GM21737 (cell line): ENCODE measurements around the gene SOX6.
"Not testable (repeated sequence)": the region's sequence is repeated elsewhere in the genome, so short reads cannot be mapped to it uniquely, and the experiment has no call there.

Source experiments
- ATAC-seq: cut with Tn5 transposase; IDR thresholded peaks from one replicate; pipeline ENCODE4 v1.9.1; 2021; ENCODE audit warnings: mild to moderate bottlenecking, moderate library complexity; ENCODE audit not compliant: unreplicated experiment

The SOX6 gene

DNA sequence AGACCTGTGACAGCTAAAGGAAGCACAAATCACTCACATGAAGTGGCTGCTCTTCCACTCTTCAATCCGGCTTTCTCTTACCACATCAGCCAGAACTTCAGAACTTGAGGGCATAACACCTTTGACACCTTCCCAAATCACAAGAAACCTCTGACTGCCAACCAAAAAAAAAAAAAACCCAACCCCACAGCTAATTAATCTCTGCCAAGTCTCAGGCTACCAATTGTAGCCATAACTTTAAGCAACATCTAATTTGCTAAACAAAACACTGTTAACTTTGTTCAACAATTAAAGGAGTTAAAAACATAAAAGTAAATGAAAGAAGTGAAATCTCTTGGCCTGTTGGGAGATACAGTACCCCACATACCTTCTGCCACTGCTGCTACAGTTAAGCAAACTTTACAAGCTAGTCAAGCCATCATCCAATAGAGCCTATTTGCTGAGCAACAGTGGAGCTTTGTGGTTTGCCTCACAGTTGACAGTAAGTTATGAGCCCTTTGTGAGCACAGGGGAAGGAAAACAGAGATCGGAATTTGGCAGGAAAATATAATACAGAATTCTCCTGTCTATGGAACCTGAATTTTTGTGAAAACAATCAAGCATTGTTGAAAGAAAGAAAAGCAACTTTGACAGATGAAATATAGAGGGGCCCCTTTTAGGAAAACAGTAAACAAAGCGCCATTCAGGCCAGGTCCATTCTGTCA, at the start of gene SOX6:
Gene SOX6, minus strand, starts transcription at position 490 of the 704 bp plus-strand sequence. CDS start 15,298 bp downstream, outside the sequence.
- ATAC-seq: no peak

DNA sequence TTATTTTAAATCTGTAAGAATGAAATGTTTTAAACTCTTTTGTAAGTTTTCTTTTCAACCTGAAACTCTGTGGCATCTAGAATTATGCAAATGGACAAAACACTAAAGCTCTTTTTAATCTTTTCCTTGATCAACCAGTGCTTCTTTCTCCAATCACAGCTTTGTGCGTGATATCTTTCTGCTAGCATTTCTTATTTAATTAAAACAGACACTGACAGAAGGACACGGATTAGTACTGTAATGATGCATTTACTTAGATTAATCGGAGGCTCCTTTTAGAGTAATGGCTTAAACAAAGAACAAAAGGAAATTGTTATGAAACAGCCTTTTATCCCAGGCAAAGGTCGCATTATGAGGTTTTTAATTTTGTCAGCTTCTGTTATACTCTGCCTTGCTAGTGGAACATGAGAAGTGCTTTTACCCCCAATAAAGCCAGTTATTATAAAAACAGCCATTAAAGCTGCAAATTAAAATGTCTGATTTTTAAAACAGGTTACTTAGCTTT, 48.5 kb upstream of the SOX6 start:
- ATAC-seq: no peak

DNA sequence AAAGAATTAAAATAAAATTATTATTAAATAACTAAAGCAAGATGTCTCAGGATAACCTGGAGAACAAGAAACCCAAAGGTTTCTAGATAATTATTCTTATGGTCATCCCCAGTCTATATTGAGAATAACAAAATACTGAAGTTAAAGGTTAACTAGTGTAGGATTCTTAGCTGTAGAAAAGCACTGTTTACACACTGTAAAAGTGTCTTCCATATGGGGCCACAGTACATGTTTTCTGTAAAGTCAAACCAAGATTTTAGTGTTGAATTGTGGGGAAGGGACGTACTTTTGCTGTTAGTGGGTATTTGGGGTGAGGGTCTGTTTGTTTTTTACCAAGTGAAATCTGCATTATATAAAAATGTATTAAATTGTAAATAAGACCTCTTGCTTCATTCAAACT, 47.5 kb upstream of the SOX6 start:
- ATAC-seq: no peak

GRCh38 chr11:16403448-16403803, 47.1 kb upstream of the SOX6 start:
- ATAC-seq: no peak

- ATAC-seq: no peak
Measured at GRCh38 chr11:16402654-16403447, 46.5 kb upstream of the SOX6 start.

- no peak for ATAC-seq
Measured at GRCh38 chr11:16397390-16397789, 41.0 kb upstream of the SOX6 start.

GRCh38 chr11:16395601-16396000, 39.3 kb upstream of the SOX6 start:
- no peak for ATAC-seq

- ATAC-seq: no peak
Measured at GRCh38 chr11:16394947-16395346, 38.6 kb upstream of the SOX6 start.

DNA sequence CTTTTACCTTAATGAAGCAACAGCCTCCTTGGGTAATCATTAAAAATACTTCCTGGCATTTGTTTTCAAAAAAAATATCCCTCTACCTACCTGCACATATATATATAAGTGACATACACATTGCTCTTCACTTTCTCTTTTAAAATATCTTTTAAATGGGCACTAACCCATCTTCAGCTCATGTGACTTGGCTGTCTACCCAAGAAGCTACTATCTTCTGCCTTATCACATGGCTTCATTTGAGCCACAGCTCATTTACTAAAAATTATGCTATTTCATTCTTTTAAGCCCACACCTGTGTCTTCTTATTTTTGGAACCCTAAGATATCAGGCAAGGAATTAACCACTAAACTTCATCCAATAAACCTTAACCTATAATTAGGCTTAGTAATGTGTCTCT, 37.0 kb upstream of the SOX6 start:
- ATAC-seq: no peak

- no peak for ATAC-seq
Measured at GRCh38 chr11:16392616-16393015, 36.3 kb upstream of the SOX6 start.

GRCh38 chr11:16390826-16391225, 34.5 kb upstream of the SOX6 start:
- not testable (repeated sequence) for ATAC-seq

GRCh38 chr11:16385099-16385498, 28.8 kb upstream of the SOX6 start:
- ATAC-seq: no peak

- ATAC-seq: no peak
Measured at GRCh38 chr11:16382638-16383380, 26.5 kb upstream of the SOX6 start.

DNA sequence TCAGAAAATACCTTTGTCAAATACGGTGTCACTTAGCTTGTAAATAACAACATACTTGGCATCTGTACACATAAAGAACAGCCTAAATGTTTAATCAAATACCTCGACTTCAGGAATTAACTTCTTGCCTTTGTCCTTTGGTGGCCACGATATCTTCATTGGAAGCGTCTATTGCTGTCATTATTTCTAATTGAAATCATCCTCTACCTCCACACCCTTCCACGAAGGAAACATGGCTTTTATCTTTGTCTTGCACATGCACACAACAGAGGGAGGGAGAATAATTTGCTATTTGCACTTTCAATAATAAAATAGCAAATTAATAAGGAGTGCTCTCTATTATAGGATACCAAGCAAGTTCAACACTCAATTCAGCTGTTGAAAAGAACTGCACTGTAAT, 25.8 kb upstream of the SOX6 start:
- no peak for ATAC-seq

GRCh38 chr11:16380941-16381568, 24.7 kb upstream of the SOX6 start:
- no peak for ATAC-seq

DNA sequence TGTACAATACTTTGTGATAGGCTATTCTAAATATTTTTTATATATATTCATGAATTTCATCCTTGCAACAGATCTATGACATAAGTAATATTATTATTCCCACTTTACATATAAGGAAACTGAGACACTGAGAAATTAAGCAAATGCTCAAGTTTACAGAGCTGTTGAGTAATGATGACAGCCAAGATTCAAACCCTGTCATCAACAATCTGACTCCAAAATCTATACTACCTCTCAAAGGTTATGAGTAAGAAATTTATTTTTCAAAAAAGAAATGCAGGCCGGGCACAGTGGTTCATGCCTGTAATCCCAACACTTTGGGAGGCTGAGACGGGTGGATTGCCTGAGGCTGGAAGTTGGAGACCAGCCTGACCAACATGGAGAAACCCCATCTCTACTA, 22.6 kb upstream of the SOX6 start:
- no peak for ATAC-seq

DNA sequence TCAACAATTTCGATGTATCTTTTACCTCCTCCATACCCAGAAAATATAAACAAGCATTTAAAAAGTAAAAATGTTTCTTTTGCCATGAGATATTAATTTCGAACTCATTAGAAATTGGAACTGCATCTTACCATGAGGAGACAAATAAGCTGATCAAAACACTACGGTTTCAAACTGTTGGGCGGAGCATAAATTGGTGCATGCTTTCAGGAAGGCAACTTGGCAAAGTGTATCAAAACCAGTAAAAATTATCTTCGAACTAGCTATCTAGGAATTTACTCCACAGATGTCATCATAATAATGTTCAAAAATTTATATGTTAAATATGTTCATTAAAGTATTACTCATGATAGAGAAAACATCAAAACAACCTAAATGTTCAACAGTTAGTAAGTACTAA, 21.4 kb upstream of the SOX6 start:
- no peak for ATAC-seq

GRCh38 chr11:16375664-16376063, 19.3 kb upstream of the SOX6 start:
- ATAC-seq: not testable (repeated sequence)

DNA sequence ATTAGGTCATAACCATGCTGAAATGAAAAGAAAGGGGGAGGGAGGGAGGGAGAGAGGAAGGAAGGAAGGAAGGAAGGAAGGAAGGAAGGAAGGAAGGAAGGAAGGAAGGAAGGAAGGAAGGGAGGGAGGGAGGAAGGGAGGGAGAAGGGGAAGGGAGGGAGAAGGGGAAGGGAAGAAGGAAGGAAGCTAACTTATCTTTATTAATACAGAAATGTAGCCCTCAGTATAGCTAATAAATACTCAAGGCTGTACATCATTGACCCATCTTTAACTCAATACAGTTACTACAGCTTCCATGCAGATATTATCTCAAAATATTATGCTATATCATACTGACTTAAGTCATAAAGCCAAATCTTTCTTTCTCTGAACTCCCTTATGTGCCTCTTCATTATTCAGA, 17.4 kb upstream of the SOX6 start:
- no peak for ATAC-seq

DNA sequence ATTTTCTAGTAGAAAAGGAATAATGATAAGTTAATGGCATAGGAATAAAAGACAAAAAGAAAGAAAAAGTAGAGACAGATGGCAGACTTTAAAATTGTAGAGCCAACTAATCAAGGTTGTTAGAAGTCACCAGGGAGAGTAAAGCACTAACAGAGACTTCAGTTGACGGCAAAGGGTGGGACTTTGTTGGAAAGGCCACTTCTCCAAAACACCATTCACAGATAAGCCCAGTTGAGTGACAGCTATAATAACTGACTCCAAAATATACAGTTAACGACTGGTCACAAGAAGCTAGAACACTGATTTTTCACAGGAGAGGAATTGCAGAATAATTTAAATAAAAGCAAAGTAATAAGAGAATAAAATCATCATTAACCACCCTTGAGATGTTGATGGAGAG, 16.0 kb upstream of the SOX6 start:
- no peak for ATAC-seq

DNA sequence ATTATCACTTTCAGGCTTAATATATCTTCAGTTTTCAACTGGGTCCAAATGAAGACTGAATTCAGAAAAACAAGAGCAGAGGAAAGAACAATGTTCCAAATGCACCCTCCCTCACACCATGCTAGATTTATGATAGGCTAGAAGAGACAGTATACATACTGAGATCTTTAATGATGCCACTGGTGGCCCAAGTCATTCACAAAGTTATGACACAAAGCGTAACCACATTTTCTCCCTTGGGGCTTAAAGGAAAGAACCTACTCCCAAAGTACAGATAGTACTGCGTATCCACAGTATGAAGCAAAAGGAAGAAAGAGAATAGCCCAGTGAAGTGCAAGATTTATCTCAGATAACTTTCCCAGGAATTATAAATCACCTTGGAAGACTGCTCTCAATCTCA, 10.9 kb upstream of the SOX6 start:
- no peak for ATAC-seq
